Measurements from ENCODE around the gene BHMT.

Gene BHMT

GRCh38 chr5:79111387-79111959 lies at the start of gene BHMT:
Gene BHMT, plus strand, starts transcription at chr5:79111809. Its CDS starts 77 bp downstream, at chr5:79111886.
- no peak for DNase-seq

GRCh38 chr5:79062436-79062835 lies 49.2 kb upstream of the BHMT start:
- DNase-seq = no peak

GRCh38 chr5:79069488-79070349 lies 41.9 kb upstream of the BHMT start, which contains the start of the genes BHMT2 and DMGDH:
Gene BHMT2, plus strand, starts transcription at chr5:79069767. Its CDS starts 16 bp downstream, at chr5:79069783.
Gene DMGDH, minus strand, starts transcription at chr5:79069674. Its CDS starts 54 bp downstream, at chr5:79069620.
- DNase-seq = no peak

GRCh38 chr5:79070350-79070667 lies 41.3 kb upstream of the BHMT start:
- DNase-seq = peak; percentile 34

GRCh38 chr5:79074641-79075040 lies 37.0 kb upstream of the BHMT start:
- no peak for DNase-seq

- no peak for DNase-seq
These were observed 35.8 kb upstream of the BHMT start for GRCh38 chr5:79075646-79076426.

- DNase-seq = no peak
These were observed 34.8 kb upstream of the BHMT start for GRCh38 chr5:79076819-79077218.

- DNase-seq = no peak
These were observed 33.8 kb upstream of the BHMT start for GRCh38 chr5:79077680-79078365.

- no peak for DNase-seq
These were observed 30.8 kb upstream of the BHMT start for GRCh38 chr5:79080804-79081203.

GRCh38 chr5:79081779-79082178 lies 29.8 kb upstream of the BHMT start:
- no peak for DNase-seq

GRCh38 chr5:79086116-79086515 lies 25.5 kb upstream of the BHMT start:
- DNase-seq = no peak

GRCh38 chr5:79088507-79088906 lies 23.1 kb upstream of the BHMT start:
- DNase-seq = no peak

- DNase-seq = no peak
These were observed 20.5 kb upstream of the BHMT start for GRCh38 chr5:79091064-79091463.

- DNase-seq = peak; percentile 46
These were observed 17.8 kb upstream of the BHMT start for GRCh38 chr5:79093762-79094161.

- no peak for DNase-seq
These were observed 5.7 kb upstream of the BHMT start for GRCh38 chr5:79105868-79106267.

- no peak for DNase-seq
These were observed 4.4 kb upstream of the BHMT start for GRCh38 chr5:79107020-79107796.

GRCh38 chr5:79108086-79108485 lies 3.5 kb upstream of the BHMT start:
- DNase-seq = no peak

GRCh38 chr5:79108792-79109191 lies 2.8 kb upstream of the BHMT start:
- no peak for DNase-seq

GRCh38 chr5:79109527-79110492 lies 1.8 kb upstream of the BHMT start:
- no peak for DNase-seq

GRCh38 chr5:79111960-79112702 lies 522 bp downstream of the BHMT start:
- no peak for DNase-seq

Measured in SHP77 treated with DMSO at 0.1 percent for 48 hours (cell line).